ELR (cell line): ENCODE data around the gene LPCAT2.

Source experiments
- DNase-seq: peaks from one replicate; pipeline ENCODE4 v3.0.0-alpha.2; 2015; ENCODE audit warnings: low read depth

The LPCAT2 gene

DNA sequence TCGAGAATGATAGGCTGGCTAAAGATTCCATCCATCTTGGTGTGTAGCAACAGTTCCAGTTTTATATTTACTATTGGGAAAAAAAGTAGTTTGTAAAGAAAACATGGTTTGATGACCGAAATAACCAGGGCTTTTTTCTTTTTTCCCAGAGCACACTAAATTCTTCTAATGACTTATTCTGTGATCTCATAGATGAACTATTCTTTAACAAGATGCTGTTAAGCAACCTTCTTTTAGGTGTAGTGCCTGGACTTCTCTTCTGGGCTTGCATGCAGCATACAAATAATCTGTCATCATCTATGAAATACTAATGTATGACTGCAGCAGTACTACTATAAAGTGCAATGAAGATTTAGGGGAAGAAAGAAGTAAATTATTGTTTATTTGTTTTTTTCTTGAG lies 46.6 kb downstream of the LPCAT2 start:
- DNase-seq: no peak

DNA sequence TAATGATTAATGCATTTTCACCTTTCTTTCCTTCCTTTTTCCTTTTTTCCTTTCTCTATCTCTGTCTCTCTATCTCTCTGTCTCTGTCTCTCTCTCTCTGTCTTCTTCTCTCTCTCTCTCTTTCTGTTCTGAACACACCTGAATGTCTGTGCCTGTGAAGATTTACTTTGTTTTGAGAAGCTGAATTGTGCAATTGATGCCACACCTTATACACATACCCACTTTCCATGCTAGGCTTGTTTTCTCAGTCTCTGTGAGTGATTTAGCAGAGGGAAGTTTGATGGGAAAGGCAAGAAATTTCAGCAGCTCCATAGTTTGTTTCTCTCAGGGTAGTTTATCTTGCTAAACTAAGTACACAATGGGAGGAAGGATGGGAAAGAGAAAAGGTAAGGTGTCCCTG lies 48.3 kb downstream of the LPCAT2 start:
- DNase-seq: no peak

DNA sequence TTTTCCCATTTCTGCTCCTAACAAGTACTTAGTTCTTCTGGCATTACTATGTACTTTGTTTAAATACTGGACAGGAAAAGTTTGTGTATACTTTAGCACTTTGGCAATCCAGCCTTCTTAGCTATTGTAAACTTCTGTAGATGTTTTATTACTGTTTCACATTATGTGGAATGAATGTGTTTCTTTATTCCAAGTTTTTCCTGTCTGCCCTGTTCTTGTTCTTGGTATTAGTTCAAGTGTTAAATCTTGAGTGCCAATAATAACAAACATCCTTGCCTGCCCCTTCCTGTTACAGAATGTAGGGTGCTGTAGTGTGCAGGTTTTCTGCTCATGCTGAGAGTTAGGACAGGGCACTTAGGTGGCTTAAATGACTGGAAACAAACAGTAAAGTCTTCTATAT lies 50.4 kb downstream of the LPCAT2 start:
- no peak for DNase-seq

DNA sequence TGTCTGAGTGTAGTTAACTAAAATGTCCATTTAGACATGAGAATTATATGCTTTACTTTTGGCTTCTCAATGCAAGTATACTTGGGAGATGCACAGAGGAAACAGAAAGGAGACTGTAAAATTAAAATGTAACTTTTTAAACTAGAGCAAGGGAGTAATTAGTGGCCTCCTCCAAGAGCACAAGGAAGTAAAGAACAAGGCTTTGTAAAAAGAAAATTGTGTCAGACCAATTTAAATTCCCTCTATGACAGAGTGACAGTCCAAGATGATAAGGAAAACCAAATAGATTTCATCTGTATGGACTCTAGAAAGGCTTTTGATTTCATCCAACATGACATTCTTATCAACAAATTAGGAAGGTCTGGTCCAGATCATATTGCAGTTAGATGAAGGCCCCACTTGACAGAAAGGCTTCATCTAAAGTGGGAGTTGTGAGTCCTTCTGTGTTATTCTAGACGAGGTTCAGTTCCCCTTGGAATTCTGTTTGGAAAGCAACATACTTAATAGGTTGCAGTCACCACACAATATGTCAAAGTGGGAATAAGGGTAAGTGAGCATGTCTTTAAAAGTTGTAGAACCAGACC lies 51.2 kb downstream of the LPCAT2 start:
- no peak for DNase-seq

DNA sequence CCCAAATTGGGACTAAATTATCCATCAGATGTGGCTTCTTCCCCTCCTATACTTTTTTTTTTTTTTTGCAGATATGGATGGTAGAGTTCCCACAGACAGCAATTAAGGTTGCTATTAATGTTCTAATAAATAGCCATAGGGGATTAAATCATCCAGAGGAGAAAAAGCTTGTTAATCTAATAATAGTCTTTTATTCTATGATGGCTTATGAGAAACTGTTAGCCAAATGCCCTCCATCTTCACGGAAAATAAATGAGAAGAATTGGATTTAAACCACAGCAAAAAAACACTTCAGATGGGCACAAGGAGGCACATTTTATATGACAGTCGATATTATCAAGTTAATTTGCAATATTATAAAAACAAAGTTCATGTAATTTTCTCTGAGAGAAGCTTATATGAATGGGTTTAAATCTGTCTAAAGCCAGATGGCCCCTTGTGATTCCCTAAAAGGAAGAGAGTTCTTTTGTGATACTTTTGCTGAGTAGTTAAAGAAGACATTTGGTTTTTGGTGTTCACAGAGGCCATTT lies 52.5 kb downstream of the LPCAT2 start:
- no peak for DNase-seq

DNA sequence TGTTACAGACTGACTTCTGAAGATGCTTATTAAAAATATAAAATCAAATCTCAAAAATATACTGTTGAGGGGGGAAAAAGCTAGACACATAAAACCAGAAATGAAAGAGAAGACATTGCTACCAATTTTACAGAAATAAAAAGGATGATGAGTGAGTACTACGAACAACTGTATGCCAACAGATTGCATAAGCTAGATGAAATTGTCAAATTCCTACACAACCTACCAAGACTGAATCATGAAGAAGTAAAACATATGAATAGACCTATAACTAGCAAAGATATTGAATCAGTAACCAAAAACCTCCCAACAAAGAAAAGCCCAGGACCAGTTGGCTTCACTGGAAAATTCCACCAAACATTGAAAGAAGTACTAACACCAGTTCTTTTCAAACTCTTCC lies 54.1 kb downstream of the LPCAT2 start:
- DNase-seq: no peak

DNA sequence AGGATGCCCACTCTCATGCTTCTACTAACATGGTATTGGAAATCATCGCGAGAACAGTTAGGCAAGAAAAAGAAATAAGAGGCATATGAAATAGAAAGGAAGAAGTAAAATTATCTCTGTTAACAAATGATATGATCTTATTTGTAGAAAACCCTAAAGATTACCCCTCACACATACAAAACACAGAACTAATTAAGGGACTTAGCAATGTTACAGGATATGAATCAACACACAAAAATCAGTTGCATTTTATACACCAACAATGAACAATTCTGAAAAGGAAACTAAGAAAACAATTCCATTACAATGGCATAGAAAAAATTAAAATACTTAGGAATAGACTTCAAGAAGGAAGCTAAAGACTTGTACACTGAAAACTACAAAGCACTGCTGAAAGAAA lies 54.9 kb downstream of the LPCAT2 start:
- peak; percentile 24 for DNase-seq

DNA sequence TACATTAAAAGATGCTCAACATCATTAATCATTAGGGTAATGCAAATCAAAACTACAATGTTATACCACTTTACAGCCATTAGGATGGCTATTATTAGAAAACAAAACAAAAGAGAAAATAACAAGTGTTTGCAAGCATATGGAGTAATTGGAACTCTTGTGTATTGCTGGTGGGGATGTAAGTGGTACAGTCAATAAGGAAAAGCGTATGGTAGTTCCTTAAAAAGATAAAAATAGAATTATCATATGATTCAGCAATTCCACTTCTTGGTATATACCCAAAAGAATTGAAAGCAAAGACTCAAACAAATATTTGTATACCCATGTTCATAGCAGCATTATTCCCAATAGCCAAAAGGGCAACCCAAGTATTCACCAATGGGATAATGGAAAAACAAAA lies 56.2 kb downstream of the LPCAT2 start:
- DNase-seq: no peak

DNA sequence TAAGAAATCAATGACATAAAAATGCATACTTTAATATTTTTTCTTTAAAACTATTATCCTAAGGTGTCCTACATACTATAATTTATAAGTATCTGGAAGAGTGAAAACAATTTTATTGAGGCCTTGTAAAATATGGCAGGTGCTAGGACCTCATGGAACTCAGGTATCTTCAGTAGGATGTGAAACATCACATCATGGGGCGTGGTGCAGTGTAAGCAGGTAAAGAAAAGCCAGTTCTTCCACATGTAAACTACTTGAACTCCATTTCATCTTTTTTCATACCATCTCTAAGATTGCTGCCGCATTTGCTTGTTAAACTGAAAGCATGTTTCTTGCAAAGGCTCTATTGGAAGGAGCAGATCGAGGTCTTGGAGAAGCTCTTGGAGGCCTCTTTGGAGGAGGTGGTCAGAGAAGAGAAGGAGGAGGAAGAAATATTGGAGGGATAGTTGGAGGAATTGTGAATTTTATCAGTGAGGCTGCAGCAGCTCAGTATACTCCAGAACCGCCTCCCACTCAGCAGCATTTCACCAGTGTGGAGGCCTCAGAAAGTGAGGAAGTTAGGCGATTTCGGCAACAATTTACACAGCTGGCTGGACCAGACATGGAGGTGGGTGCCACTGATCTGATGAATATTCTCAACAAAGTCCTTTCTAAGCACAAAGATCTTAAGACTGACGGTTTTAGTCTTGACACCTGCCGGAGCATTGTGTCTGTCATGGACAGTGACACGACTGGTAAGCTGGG lies 57.7 kb downstream of the LPCAT2 start, which contains the start of gene CAPNS2:
CAPNS2 (plus strand) TSS at position 253 of the 744 bp plus-strand sequence; CDS start at position 326, 73 bp downstream.
- no peak for DNase-seq

DNA sequence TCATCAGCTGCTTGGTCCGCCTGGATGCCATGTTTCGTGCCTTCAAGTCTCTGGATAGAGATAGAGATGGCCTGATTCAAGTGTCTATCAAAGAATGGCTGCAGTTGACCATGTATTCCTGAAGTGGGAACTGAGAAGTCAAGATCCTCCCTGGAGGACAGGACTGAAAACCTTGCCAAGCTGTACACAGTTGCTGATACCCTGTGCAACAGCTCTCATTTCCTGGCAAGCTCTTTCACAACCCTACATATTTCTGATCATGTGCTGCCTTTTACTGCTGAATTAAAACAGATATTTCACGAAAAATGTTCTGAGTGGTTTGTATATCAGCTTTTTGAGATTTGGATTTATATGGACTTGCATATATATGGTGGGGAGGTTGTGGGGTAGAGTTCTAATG lies 58.5 kb downstream of the LPCAT2 start:
- DNase-seq: no peak

DNA sequence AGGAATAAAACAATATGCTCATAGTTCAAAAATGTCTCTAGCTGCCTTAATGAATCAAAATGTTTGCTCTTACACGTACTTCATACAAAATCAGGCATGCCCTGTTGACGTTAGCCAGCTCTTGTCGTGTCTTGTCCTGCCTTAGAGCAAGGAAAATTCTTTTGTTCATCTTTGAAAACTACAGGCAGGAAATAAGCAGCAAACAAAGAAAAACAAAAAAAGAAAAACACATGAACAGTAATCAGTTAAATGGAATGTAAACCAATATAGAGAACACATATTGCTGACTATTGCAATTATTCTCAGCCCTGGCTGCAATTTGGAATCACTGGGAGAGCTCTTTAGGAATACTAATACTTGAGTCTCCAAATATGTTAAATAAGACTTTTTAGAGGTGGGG lies 59.3 kb downstream of the LPCAT2 start:
- no peak for DNase-seq

DNA sequence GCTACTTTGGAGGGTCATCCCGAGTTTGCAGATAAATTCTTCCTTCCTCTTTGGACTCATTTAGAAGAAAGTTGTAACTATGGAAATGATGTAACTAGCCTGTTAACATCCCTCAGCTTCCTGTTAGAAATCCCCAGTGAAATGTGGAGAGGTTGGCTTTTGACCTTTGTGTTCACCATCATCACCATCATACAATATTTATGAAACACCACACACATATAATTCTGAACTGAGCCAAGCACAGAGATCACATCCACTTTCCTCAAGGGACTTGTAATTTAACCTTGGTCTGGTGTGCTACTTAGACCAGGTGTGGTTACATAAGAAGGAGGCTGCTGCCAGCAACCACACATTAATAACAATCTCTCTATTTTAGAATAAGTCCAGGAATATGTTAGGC lies 60.2 kb downstream of the LPCAT2 start:
- no peak for DNase-seq

DNA sequence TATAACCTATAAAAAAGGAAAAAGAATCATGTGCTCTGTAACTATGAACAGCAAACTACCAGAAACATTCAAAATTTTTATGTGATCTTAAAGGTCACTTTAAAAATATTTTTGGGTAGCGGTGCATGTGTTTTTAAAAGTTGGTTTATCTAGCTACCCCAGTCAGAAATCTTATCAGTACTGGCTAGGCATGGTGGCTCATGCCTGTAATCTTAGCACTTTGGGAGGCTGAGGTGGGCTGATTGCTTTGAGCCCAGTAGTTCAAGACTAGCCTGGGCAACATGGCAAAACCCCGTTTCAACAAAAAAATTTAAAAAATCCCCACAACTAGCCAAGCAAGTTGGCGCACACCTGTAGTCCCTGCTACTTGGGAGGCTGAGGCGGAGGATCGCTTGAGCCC lies 61.3 kb downstream of the LPCAT2 start:
- no peak for DNase-seq

DNA sequence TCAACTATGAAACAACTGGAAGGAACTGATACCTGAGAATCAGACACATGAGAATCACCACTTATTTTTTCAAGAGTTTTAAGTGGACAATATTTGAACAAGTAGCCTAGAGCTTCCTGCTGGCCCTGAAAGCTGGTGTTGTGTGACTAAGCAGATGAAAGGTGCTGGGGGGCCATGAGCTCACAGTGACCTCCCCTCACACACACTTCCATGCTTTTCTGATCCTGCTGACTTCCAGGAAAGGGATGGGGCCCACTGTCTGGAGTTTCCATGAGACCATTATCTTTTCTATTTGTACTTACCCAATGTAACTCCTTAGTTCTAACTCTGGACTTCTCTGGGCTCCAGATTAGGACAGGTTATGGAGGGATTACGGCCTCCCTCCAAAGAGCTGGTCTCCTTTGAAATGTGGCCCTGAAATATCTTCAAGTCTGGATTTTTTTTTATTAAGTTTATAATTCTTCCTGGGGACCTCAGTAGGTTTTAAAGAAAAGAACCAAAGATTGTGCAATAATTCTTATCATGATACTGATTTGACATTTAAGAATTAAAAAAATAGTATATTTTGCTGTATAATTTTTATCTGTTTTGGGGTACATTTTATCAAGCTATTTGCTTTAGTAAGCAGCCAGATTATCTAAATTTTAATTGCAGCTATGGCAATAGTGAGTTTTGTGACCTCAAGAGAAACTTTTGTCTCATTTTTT lies 62.5 kb downstream of the LPCAT2 start:
- no peak for DNase-seq

DNA sequence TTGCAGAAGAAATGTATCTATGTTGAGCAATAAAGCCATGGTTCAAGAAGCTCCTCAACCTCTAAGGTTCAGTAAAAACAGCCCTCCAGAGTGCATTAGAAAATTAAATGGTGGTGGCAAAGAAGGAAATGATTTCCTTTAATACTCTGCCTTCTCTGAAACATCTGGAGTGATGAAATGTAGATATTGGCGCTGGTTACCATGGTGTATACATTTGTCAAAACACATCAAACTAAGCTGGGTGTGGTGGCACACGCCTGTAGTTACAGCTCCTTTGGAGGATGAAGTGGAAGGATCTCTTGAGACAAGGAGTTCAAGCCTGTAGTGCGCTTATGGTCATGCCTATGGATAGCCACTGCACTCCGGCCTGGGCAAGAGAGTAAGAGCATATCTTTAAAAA lies 63.6 kb downstream of the LPCAT2 start:
- no peak for DNase-seq

DNA sequence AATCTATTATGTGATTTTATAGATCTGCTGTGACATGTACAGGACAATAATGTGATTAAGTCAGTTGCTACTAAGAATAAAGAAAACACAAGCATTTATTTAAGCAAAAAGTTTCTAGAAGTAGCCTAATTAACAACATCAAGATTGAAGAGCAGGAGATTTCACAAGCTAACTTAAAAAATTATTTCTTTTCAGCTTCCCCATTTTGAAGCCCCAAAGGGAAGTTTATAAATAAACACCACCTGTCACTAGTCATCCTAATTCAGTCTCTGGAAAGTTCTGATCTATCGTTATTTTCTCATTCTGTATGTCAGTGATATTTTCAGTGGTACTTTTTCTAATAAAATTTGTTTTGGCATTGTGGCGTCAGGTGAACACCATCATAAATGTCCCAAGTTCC lies 65.9 kb downstream of the LPCAT2 start:
- no peak for DNase-seq

DNA sequence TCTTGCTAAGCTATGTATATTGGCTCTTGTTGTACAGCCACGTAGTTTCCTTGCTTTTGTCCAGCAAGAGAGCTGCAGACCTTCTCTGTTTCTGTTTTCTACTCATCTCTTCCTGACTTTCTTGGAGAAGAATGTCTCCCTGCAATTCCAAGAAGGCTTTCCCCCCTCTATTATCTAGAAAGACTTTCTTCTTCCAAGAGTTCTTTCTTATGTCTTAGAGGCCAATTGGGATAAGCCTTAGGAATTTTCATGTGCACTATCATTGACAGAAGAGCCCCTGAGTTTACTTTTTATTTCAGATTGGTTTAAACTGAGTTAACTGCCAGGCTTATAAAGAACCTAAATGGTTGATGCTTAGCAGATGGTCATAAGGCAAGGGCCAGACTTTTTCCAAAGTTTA lies 66.6 kb downstream of the LPCAT2 start:
- DNase-seq: no peak

DNA sequence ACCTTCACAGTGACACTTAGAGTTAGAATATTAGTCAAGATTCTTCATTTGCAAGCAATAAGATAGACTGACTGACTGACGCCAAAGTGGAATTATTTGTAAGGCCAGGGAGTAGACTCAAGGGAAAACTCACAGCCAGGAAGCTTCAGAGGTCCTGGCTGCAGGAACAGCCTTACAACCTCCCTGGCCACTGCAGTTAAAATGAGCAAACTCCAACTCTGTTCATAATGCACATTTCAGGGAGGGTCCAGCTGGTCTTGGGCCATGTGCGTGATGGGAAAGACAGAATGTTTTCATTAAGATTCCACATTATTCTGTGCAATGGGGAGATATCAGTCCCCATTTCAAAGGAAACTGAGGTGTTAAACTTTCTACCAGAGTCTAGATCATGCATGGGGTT lies 67.5 kb downstream of the LPCAT2 start:
- no peak for DNase-seq

DNA sequence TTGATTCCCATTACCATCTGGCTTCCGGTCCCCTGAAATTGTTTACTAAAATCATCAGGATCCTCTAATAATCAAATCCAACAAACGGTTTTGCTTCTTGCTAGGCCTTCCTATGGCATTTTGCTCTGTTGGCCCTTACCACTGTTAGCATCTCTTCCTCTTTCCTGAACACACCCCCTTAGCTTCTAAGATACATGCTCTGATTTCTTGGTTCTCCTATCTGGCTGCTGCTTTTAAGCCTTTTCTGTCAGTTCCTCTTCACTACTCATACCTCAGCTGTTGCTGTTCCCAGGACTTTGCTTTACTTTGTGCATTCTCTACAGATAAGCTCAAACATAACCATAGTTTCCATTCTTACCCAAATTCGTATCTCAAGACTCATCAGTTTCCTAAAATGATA lies 69.0 kb downstream of the LPCAT2 start:
- no peak for DNase-seq

DNA sequence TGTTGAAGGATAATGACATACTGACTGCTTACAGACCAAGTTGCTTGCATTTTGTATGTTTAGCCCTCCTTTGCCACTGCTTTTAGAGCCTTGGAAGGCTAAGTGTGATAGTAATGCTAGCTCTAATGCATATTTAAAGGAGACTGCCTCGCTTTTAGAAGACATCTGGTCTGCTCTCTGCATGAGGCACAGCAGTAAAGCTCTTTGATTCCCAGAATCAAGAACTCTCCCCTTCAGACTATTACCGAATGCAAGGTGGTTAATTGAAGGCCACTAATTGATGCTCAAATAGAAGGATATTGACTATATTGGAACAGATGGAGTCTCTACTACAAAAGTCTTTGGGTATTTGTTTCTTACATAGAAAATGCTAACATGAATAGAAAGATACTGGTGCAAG lies 76.8 kb downstream of the LPCAT2 start:
- no peak for DNase-seq

DNA sequence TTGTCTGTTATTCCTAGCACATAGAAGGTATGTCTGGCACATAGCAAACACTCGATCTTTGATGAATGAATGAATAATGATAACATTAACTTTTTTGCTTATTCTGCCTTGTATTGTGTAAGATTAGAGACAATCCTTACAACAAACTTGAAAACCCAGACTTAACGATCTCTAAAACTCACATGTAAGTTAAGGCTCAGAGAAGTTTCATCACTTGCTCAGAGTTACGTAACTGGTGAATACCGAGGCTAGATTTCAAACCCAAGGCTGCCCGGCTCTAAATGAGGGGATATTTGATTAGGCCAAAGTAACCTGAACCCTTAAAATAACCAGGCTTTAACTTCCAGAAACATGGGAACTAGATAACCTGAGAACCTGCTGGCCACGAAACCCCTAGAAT lies 79.9 kb downstream of the LPCAT2 start:
- DNase-seq: no peak

DNA sequence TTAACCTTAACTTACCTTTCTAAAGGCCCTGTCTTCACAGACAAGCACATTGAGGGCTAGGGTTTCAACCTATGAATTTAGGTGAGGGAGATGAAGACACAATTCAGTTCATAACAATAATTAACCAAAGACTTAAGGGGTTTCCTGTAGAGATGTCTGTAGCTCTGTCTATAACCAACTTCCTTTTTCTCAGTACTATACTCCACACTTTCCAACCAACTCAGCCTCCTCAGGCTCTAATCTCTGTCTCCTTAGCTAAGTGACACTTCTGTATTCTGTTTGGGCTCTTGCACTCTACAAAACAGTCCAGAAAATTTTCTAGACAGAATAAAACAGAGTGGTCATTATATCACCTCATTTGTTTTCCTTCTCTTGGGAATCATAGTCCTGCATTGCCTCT lies 83.4 kb downstream of the LPCAT2 start:
- DNase-seq: no peak

DNA sequence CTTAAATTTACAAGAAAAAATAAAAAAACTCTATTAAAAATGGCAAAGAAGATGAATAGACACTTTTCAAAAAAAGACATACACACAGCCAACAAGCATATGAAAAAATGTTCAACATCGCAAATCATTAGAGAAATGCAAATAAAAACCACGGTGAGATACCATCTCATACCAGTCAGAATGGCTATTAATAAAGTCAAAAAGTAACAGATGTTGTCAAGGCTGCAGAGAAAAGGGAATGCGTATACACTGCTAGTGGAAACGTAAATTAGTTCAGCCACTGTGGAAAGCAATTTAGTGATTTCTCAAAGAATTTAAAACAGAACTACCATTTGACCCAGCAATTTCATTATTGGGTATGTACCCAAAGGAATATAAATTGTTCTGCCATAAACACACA lies 89.1 kb downstream of the LPCAT2 start:
- no peak for DNase-seq
